GM19351 (cell line): Measurements from ENCODE around the gene REELD1.
A peak's percentile ranks its signal among the peaks of the same experiment; 100 is the strongest.

ENCODE experiments used
- ATAC-seq: cut with Tn5 transposase; IDR thresholded peaks from one replicate; pipeline ENCODE4 v1.9.1; 2021; ENCODE audit warnings: mild to moderate bottlenecking, moderate library complexity; ENCODE audit not compliant: unreplicated experiment

The REELD1 gene

DNA sequence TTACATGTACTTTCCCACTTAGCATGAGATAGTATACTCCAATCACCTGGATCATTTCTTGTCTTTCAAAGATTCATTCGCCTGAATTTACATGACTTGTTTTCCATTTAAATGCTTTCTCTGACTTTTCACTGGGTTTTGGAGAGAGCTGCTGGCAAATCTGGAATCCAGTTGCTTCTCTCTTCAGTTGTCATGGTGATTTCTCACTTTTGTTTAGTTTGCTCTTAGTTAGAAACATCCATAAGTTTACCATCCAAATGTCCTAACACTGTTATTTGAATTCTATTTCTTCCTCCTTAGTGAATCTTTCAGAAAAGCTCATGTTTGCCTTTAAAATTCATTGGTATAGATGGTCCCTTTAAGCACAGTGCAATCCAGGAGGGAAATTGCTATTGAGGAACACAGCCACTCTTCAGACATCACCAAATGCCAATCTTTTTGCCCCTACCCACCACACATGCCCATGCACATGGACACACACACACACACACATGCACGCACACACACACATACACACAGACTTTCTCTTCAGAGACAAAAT, 51.7 kb downstream of the REELD1 start:
- ATAC-seq = no peak

DNA sequence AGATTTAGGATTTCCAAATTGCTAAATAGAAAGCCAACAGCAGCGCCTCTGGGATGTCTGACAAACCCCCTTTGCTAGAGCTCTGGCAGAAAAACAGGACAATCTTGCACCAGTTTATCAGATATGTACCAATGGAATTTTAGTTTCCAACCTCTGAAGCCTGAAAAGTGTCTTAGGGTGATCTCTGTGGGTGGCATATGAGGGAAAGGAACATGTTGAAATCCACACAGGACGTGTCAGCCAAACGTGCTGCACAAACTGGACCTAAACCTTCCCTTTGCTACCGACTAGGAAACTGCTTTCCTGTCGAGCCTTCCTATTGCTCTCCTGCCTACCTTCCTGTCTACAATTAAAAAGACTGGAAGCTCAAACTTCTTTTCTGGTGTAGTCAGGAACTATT, 53.5 kb downstream of the REELD1 start:
- ATAC-seq = no peak

DNA sequence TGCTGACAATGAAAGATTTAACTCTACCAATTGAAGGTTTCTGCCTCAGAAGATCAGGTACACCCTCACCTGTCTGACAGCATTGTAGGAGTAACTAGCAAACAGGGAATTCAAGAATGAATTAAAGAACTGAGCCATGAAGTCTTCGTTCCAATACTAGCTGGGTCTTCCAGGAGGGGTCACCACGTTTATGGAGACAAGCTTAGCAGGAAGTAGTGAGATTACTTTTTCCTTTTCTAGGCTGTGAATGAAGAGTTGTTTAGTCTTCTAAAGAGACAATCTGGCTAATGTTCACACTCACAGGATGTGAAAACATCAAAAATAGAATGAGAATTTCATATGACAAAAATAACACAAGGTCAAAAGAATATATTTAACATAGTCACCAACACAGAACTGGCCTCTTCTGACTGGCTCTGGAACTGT, 54.9 kb downstream of the REELD1 start:
- ATAC-seq = peak; percentile 45

DNA sequence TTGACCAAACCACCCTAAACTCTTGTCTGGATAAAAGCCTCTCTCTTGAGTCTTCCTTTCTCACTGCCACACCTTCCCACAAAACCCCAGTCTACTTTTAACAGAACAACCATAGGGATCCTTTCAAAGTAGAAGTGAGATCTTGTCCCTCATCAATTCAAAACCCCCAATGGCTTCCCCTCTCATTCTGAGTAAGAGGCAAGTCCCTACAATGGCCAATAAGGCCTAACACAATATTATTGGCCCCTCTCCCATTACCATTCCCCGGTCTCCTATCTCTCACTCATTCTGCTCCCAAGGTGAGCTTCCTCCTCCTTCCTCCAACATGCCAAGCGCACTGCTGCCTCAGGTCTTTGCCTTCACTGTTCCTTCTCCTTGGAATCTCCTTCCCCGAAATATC, 57.1 kb downstream of the REELD1 start:
- ATAC-seq = no peak

DNA sequence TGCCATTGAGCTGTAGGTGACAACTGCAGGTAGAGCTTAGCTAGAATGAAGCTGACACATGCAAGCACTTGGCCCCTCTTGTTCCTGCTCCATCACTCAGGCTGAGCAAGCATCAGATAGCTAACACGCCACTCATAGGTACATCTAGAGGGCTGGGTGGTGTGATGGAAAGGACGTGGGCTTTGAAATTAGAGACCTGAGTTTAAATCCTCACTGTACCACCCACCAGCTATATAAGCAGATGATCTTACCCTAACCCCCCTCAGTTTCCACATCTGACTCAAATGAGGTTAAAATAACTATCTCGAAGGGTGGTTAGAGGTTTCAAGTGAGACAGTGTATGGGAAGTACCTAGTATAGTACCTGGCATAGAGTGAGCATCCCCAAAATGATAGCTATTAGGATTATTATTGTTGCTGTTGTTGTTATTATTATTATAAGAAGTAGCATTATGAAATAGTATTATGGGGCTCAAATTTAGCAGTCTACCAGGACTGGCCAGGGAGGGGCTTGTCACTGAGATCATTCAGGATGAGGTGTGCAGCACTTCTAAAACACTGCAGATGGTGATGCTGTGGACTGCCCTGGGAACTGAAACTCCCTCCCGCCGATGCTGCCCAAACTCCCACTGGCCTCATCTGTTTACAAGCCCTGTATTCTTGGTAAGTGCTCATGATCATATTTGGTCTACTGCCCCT, 59.0 kb downstream of the REELD1 start:
- ATAC-seq = peak; percentile 66

DNA sequence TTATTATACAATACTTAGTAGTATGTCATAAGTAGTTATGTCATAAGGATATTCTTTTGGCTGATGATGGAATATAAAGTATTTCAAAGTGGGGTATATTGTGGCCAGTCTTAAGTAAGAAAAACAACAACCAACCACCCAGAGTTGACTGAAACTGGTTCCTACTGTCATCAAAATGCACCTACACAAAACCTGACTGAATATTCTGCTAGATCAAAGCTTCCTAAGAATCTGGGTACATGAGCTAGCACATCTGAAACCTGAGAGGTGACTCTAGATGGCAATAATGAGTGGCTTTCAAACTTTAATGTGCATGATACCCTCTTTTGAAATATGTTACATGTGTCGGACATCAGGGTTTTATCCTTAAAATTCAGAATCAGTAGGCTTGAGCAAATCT, 60.4 kb downstream of the REELD1 start:
- no peak for ATAC-seq

DNA sequence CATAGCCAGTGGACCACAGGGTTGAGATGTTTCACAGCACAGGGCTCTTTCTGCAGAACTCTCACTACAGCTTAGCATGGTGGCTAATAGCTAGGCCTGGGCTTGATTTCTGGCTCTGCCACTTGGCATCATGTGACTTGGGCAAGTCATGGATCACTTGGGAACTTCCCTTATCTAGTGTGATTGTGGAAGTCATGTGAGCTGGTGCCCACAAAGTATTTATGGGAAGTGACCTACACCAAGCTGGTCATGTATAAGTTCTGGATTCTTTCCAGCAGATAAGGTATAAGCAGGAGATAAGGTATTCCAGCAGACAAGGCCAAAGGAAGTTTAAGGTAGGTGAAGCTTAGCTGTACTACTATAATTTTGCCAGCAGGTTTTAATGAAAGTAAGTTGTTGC, 61.0 kb downstream of the REELD1 start:
- no peak for ATAC-seq

DNA sequence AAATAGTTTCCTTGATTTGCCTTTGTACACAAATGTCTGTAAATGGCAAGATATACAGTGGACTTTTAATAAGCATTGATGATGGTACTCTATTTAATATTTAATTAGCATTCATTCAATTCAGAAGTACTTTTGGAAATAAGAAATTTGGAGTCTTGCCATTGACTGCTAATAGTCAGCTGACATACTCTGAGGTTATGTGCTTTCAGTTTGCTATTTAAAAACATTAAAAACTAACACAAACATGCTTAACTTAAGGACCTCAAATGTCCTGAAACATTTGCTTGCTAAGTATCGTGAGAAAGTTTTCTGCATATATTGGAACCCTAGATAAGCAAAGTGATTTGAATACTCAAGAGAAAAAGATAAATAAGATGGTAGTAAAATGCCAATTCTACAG, 64.6 kb downstream of the REELD1 start:
- ATAC-seq = no peak
